SK-N-SH (cell line): ENCODE measurements around the gene CACNA1H. TPM values are rescaled to one million over a fixed set of nuclear protein-coding genes. Genes with fewer than 3 reads are reported as not detected.

Experiments
- CTCF ChIA-PET: fragments of 300-600, 350-600 bp; formaldehyde crosslinking; extraction: SDS; loops from one replicate; lab custom pipeline; 2021; lab: Yijun Ruan, JAX
- POLR2A ChIA-PET: fragments of 350-600 bp; sonication (Branson Sonifier 250); formaldehyde crosslinking; extraction: SDS; loops from one replicate; lab custom pipeline; 2020; ENCODE audit warnings: antibody characterized with exemption, inconsistent platforms; lab: Yijun Ruan, JAX
- DNase-seq: peaks from one replicate; pipeline ENCODE4 v3.0.0; 2012
- H2AFZ ChIP-seq: fragments of 200-600 bp; sonication (generic); 2 replicates; pipeline ENCODE4 v1.8.1; 2016; ENCODE audit warnings: antibody characterized with exemption, mild to moderate bottlenecking, low read depth
- H3F3A ChIP-seq: fragments of 200-600 bp; sonication (generic); replicated peaks from 2 replicates; pipeline ENCODE3; 2016; ENCODE audit warnings: antibody characterized with exemption, mild to moderate bottlenecking; ENCODE audit not compliant: insufficient read depth
- H3K27ac ChIP-seq, 2 experiments: fragments of 200-500 bp in 1 of 2; fragments of 200-600 bp in 1 of 2; sonication (Bioruptor generic) in 1 of 2; sonication (generic), shearing (Covaris generic) in 1 of 2; 2 replicates each; pipeline versions ENCODE4 v1.5.1 to v1.6.1; 2014 to 2016; ENCODE audit warnings: low read depth in 2 of 2, inconsistent platforms in 1 of 2, low read length in 1 of 2, mild to moderate bottlenecking in 1 of 2, mixed read lengths in 1 of 2
- H3K27me3 ChIP-seq: fragments of 200-600 bp; sonication (generic), shearing (Covaris generic); 2 replicates; pipeline ENCODE4 v1.6.1; 2016; ENCODE audit warnings: mixed run types; ENCODE audit not compliant: insufficient read depth
- H3K36me3 ChIP-seq, 2 experiments: fragments of 200-500 bp in 1 of 2; fragments of 200-600 bp in 1 of 2; sonication (Bioruptor generic) in 1 of 2; sonication (generic) in 1 of 2; replicated peaks in 1 of 2; 2 replicates each; pipeline versions ENCODE3 to v1.5.1; 2014 to 2016; ENCODE audit warnings: low read length in 1 of 2, mild to moderate bottlenecking in 1 of 2; ENCODE audit not compliant: insufficient read depth in 2 of 2, control insufficient read depth in 1 of 2
- H3K4me1 ChIP-seq, 2 experiments: fragments of 200-500 bp in 1 of 2; fragments of 200-600 bp in 1 of 2; sonication (Bioruptor generic) in 1 of 2; sonication (generic), shearing (Covaris generic) in 1 of 2; 2 replicates each; pipeline versions ENCODE4 v1.5.1 to v1.6.1; 2014 to 2016; ENCODE audit warnings: low read depth in 1 of 2, low read length in 1 of 2, mixed run types in 1 of 2; ENCODE audit not compliant: insufficient read depth in 2 of 2, control insufficient read depth in 1 of 2
- H3K4me2 ChIP-seq: fragments of 200-600 bp; sonication (generic), shearing (Covaris generic); 2 replicates; pipeline ENCODE4 v1.6.1; 2017; ENCODE audit warnings: mixed run types
- H3K4me3 ChIP-seq, 2 experiments: fragments of 200-500 bp in 1 of 2; fragments of 200-600 bp in 1 of 2; sonication (Bioruptor generic) in 1 of 2; sonication (generic), shearing (Covaris generic) in 1 of 2; 2 replicates each; pipeline versions ENCODE4 v1.5.1 to v1.8.1; 2014 to 2016; ENCODE audit warnings: low read depth in 2 of 2, inconsistent platforms in 1 of 2, low read length in 1 of 2, mild to moderate bottlenecking in 1 of 2, mixed read lengths in 1 of 2, moderate library complexity in 1 of 2
- H3K79me2 ChIP-seq: fragments of 200-600 bp; sonication (generic); 2 replicates; pipeline ENCODE4 v1.8.1; 2017; ENCODE audit warnings: mild to moderate bottlenecking; ENCODE audit not compliant: insufficient read depth
- H3K9ac ChIP-seq: fragments of 200-600 bp; sonication (generic); 2 replicates; pipeline ENCODE4 v1.6.1; 2017; ENCODE audit warnings: mixed run types
- H3K9me2 ChIP-seq: fragments of 200-600 bp; sonication (generic); 2 replicates; pipeline ENCODE4 v1.6.1; 2017; ENCODE audit warnings: mixed run types
- H3K9me3 ChIP-seq: fragments of 200-600 bp; sonication (generic); 2 replicates; pipeline ENCODE4 v1.6.1; 2017; ENCODE audit warnings: mixed run types, mild to moderate bottlenecking, moderate library complexity
- H4K20me1 ChIP-seq: fragments of 200-600 bp; sonication (generic); 2 replicates; pipeline ENCODE4 v1.6.1; 2017; ENCODE audit warnings: mild to moderate bottlenecking, mixed run types; ENCODE audit not compliant: insufficient read depth
- FOXJ3 ChIP-seq: sonication (generic); formaldehyde crosslinking; IDR thresholded peaks from 2 replicates; pipeline ENCODE4 v1.5.1; 2020; ENCODE audit warnings: mild to moderate bottlenecking, missing genetic modification reagents
- MAX ChIP-seq: IDR thresholded peaks from 2 replicates; pipeline ENCODE4 v1.4.0; 2012; ENCODE audit warnings: low read depth
- MEF2A ChIP-seq: IDR thresholded peaks from 2 replicates; pipeline ENCODE4 v1.4.0; 2012; ENCODE audit warnings: low read depth, borderline replicate concordance
- NFIC ChIP-seq: IDR thresholded peaks from 2 replicates; pipeline ENCODE4 v1.4.0; 2012; ENCODE audit warnings: borderline replicate concordance
- PBX3 ChIP-seq: IDR thresholded peaks from 2 replicates; pipeline ENCODE4; 2012
- POLR2AphosphoS5 ChIP-seq: IDR thresholded peaks from 2 replicates; pipeline ENCODE4 v1.6.1; 2012; ENCODE audit warnings: low read depth, low read length
- REST ChIP-seq: IDR thresholded peaks from 2 replicates; pipeline ENCODE4 v1.6.1; 2012; ENCODE audit warnings: mild to moderate bottlenecking, low read depth, low read length, moderate library complexity
- TCF12 ChIP-seq: IDR thresholded peaks from 2 replicates; pipeline ENCODE4 v1.4.0; 2012
- TEAD4 ChIP-seq: IDR thresholded peaks from 2 replicates; pipeline ENCODE4 v1.4.0; 2012; ENCODE audit warnings: mild to moderate bottlenecking, borderline replicate concordance; ENCODE audit not compliant: insufficient read depth
- YY1 ChIP-seq: IDR thresholded peaks from 2 replicates; pipeline ENCODE4 v1.4.0; 2012; ENCODE audit warnings: low read depth, mild to moderate bottlenecking
- ZBTB33 ChIP-seq: IDR thresholded peaks from 2 replicates; pipeline ENCODE4 v1.4.0; 2012; ENCODE audit warnings: low read depth, borderline replicate concordance
- WGBS: methylation state at CpG from one replicate; pipeline ENCODE4 v1.1.6; 2017; ENCODE audit warnings: low lambda C conversion rate; 5-methylcytosine and 5-hydroxymethylcytosine counted together
- polyA plus RNA-seq, 3 experiments: library from polyadenylated mRNA; depleted of rRNA; stranded (reverse); fragments of >200 nt; gene quantifications; 2 replicates each; pipeline ENCODE4 v1.2.3, GENCODE V29; 2012

Gene CACNA1H
- polyA plus RNA-seq, 1 of the 3 experiments (the other 2 are of a cell fraction): not detected

GRCh38 chr16:1200014-1200627 lies 47.2 kb downstream of the CACNA1H start:
- Histone ChIP-seq H3F3A (no peaks in the 10 kb centered on the region), H3K36me3 (no peaks in the 10 kb centered on the region), H3K4me1 (no peaks in the 10 kb centered on the region), H4K20me1 (no peaks in the 10 kb centered on the region), H3K27ac (no peak overlapping the region), H3K79me2 (no peaks in the 10 kb centered on the region), H3K4me2 (no peak overlapping the region), H3K9me3 (no peaks in the 10 kb centered on the region)
- WGBS: 72% methylated on average over 32 of the region's 38 CpGs
- CTCF ChIA-PET: no interaction called here
- TF ChIP-seq MEF2A: no peak
- no peak for TF ChIP-seq REST
- TF ChIP-seq FOXJ3: no peak
- TF ChIP-seq POLR2AphosphoS5: no peak
- TF ChIP-seq ZBTB33: no peak
- no peak for TF ChIP-seq MAX
- TF ChIP-seq PBX3: no peak
- no peak for TF ChIP-seq YY1
- TF ChIP-seq TEAD4: no peak
- TF ChIP-seq NFIC: no peak
- TF ChIP-seq, all 33 proteins: peak for 0
- POLR2A ChIA-PET: no interaction called here
- H3K4me3 ChIP-seq: no peak overlapping the region
- H3K27me3 ChIP-seq: peaks cover 63% of the 10 kb centered on the region
- H2AFZ ChIP-seq: no peak overlapping the region
- DNase-seq: no peak
- H3K9ac ChIP-seq: no peak overlapping the region
- no peaks in the 10 kb centered on the region for H3K9me2 ChIP-seq

GRCh38 chr16:1201444-1201843 lies 48.5 kb downstream of the CACNA1H start:
- H4K20me1 ChIP-seq: no peaks in the 10 kb centered on the region
- H3K27me3 ChIP-seq: peaks cover 64% of the 10 kb centered on the region
- no peak overlapping the region for H3K4me2 ChIP-seq
- H3K4me1 ChIP-seq: no peaks in the 10 kb centered on the region
- H3K27ac ChIP-seq: no peak overlapping the region
- H3K79me2 ChIP-seq: no peaks in the 10 kb centered on the region
- H3K4me3 ChIP-seq: no peak overlapping the region
- DNase-seq: no peak
- H3K9me3 ChIP-seq: no peaks in the 10 kb centered on the region
- WGBS: 73% methylated on average over 10 of the region's 25 CpGs
- no peaks in the 10 kb centered on the region for H3F3A ChIP-seq
- H3K9me2 ChIP-seq: no peaks in the 10 kb centered on the region
- ChIA-PET POLR2A (no interaction called here), CTCF (no interaction called here)
- no peak overlapping the region for H2AFZ ChIP-seq
- no peaks in the 10 kb centered on the region for H3K36me3 ChIP-seq
- H3K9ac ChIP-seq: no peak overlapping the region
- TF ChIP-seq TCF12: no peak
